Loucy (cell line): ENCODE data around the gene IP6K2.

Source experiments
- H2AFZ ChIP-seq: fragments of 200-600 bp; sonication (generic); 2 replicates; pipeline ENCODE4 v1.6.0; 2016; ENCODE audit warnings: antibody characterized with exemption, mild to moderate bottlenecking, low read length, moderate library complexity
- H3F3A ChIP-seq: fragments of 200-600 bp; 2 replicates; pipeline ENCODE4 v1.6.0; 2016; ENCODE audit warnings: antibody characterized with exemption, low read depth, mild to moderate bottlenecking
- H3K27me3 ChIP-seq: fragments of 200-600 bp; sonication (generic); 2 replicates; pipeline ENCODE4 v1.6.1; 2014; ENCODE audit warnings: low read length, mild to moderate bottlenecking; ENCODE audit not compliant: insufficient read depth, poor library complexity, severe bottlenecking
- H3K36me3 ChIP-seq: fragments of 200-600 bp; sonication (generic); 2 replicates; pipeline ENCODE4 v1.6.1; 2016; ENCODE audit warnings: low read length; ENCODE audit not compliant: insufficient read depth
- H3K4me1 ChIP-seq: fragments of 200-600 bp; sonication (generic); 2 replicates; pipeline ENCODE4 v1.5.1; 2014; ENCODE audit warnings: low read length, mild to moderate bottlenecking; ENCODE audit not compliant: insufficient read depth, poor library complexity, severe bottlenecking
- H3K4me2 ChIP-seq: fragments of 200-600 bp; sonication (generic); 2 replicates; pipeline ENCODE4 v1.6.0; 2014; ENCODE audit warnings: antibody characterized with exemption, low read length, low read depth, mild to moderate bottlenecking; ENCODE audit not compliant: poor library complexity, severe bottlenecking
- H3K4me3 ChIP-seq: fragments of 200-600 bp; sonication (generic); 2 replicates; pipeline ENCODE4 v1.5.1; 2014; ENCODE audit warnings: low read length, mild to moderate bottlenecking, mixed read lengths; ENCODE audit not compliant: poor library complexity, severe bottlenecking
- H3K79me2 ChIP-seq: fragments of 200-600 bp; sonication (generic); 2 replicates; pipeline ENCODE4 v1.6.1; 2014; ENCODE audit warnings: low read length; ENCODE audit not compliant: insufficient read depth
- H3K9ac ChIP-seq: fragments of 200-600 bp; sonication (generic); 2 replicates; pipeline ENCODE4 v1.6.0; 2014; ENCODE audit warnings: mild to moderate bottlenecking, low read depth, low read length, moderate library complexity; ENCODE audit not compliant: poor library complexity, severe bottlenecking
- H3K9me2 ChIP-seq: fragments of 200-600 bp; sonication (generic); replicated peaks from 2 replicates; pipeline ENCODE4 v1.6.1; 2016; ENCODE audit warnings: low read depth, low read length, mixed read lengths
- H3K9me3 ChIP-seq: fragments of 200-600 bp; sonication (generic); 2 replicates; pipeline ENCODE4 v1.6.1; 2014; ENCODE audit warnings: mild to moderate bottlenecking, antibody characterized with exemption, low read length, low read depth; ENCODE audit not compliant: insufficient read depth
- H4K20me1 ChIP-seq: fragments of 200-600 bp; sonication (generic); 2 replicates; pipeline ENCODE4 v1.6.0; 2014; ENCODE audit warnings: antibody characterized with exemption, low read length, mild to moderate bottlenecking; ENCODE audit not compliant: insufficient read depth, poor library complexity, severe bottlenecking
- CTCF ChIP-seq: fragments of 200-600 bp; sonication (generic); conservative IDR thresholded peaks from 2 replicates; pipeline ENCODE4 v1.5.1; 2014; ENCODE audit warnings: mild to moderate bottlenecking, antibody characterized with exemption, low read length
- EZH2phosphoT487 ChIP-seq: fragments of 200-600 bp; IDR thresholded peaks from 2 replicates; pipeline ENCODE4 v1.6.1; 2018; ENCODE audit warnings: antibody characterized with exemption, mild to moderate bottlenecking, moderate library complexity, borderline replicate concordance

The IP6K2 gene

GRCh38 chr3:48716508-48716981, 476 bp downstream of the IP6K2 start:
- Histone ChIP-seq H2AFZ (peak overlapping the region; percentile 78), H3F3A (no peaks in the 10 kb centered on the region), H3K9ac (peak overlapping the region; percentile 99), H4K20me1 (peaks cover 45% of the 10 kb centered on the region), H3K4me3 (peak overlapping the region; percentile 93), H3K9me3 (no peaks in the 10 kb centered on the region), H3K4me1 (peaks cover 32% of the 10 kb centered on the region), H3K79me2 (peaks cover 55% of the 10 kb centered on the region), H3K9me2 (no peaks in the 10 kb centered on the region), H3K36me3 (peaks cover 4% of the 10 kb centered on the region; the same call in 1 of the 2 replicates), H3K27me3 (no peaks in the 10 kb centered on the region), H3K4me2 (peak overlapping the region; percentile 80)
- TF ChIP-seq CTCF = no peak
- TF ChIP-seq EZH2phosphoT487 = no peak

GRCh38 chr3:48715174-48715800, 1.7 kb downstream of the IP6K2 start:
- no peaks in the 10 kb centered on the region for H3K27me3 ChIP-seq
- H3K4me1 ChIP-seq = peaks cover 37% of the 10 kb centered on the region
- no peaks in the 10 kb centered on the region for H3K9me3 ChIP-seq
- H4K20me1 ChIP-seq = peaks cover 56% of the 10 kb centered on the region
- H3K4me3 ChIP-seq = peak overlapping the region; percentile 93
- no peaks in the 10 kb centered on the region for H3K9me2 ChIP-seq
- peaks cover 13% of the 10 kb centered on the region; the same call in 1 of the 2 replicates for H3K36me3 ChIP-seq
- no peaks in the 10 kb centered on the region for H3F3A ChIP-seq
- no peak overlapping the region for H2AFZ ChIP-seq
- TF ChIP-seq CTCF = no peak
- TF ChIP-seq EZH2phosphoT487 = no peak
- peak overlapping the region; percentile 99 for H3K9ac ChIP-seq
- H3K79me2 ChIP-seq = peaks cover 68% of the 10 kb centered on the region
- H3K4me2 ChIP-seq = peak overlapping the region; percentile 80

- no peaks in the 10 kb centered on the region for H3K9me3 ChIP-seq
- TF ChIP-seq EZH2phosphoT487 = no peak
- no peak for TF ChIP-seq CTCF
- peak overlapping the region; percentile 44 for H3K4me3 ChIP-seq
- H3K9me2 ChIP-seq = no peaks in the 10 kb centered on the region
- peak overlapping the region; percentile 80 for H3K4me2 ChIP-seq
- H3K36me3 ChIP-seq = peaks cover 22% of the 10 kb centered on the region; the same call in 1 of the 2 replicates
- H3K79me2 ChIP-seq = peaks cover 100% of the 10 kb centered on the region
- H2AFZ ChIP-seq = no peak overlapping the region
- H3K27me3 ChIP-seq = no peaks in the 10 kb centered on the region
- peaks cover 90% of the 10 kb centered on the region for H4K20me1 ChIP-seq
- H3F3A ChIP-seq = no peaks in the 10 kb centered on the region
- H3K4me1 ChIP-seq = peaks cover 49% of the 10 kb centered on the region
- H3K9ac ChIP-seq = peak overlapping the region; percentile 5
Observed at GRCh38 chr3:48711727-48712126, 5.3 kb downstream of the IP6K2 start.
